ENCODE results near the gene CTSO. TPM values are rescaled to one million over a fixed set of nuclear protein-coding genes. Genes with fewer than 3 reads are reported as not detected.

The CTSO gene
- total and polyA plus RNA-seq, 7 experiments from 2014 or later, result 5.3 to 31.7 (median 13.7) TPM

DNA sequence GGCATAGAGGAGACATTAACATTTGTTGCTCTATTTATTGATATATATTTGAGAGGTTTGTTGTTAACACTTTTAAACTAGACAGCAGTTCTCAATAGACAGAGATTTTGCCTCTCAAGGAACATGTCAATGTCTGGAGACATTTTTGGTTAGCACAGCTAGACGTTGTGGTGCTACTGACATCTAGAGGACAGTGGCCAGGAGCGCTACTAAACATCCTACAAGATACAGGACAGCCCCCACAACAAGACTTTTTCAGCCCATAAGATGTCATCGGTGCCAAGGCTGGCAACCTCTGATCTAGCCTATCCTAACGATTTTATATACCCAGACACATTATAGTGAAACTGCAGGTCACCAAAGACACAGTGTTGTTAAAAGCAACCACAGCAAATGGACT is 18.4 kb upstream of the CTSO start:
- Mint-ChIP-seq H3K4me3 (no peak overlapping the region), H3K27me3 (peaks cover 0 to 34% (median 18%) of the 10 kb centered on the region in 5 donors), H3K27ac (no peak overlapping the region), H3K36me3 (no peaks in the 10 kb centered on the region), H3K4me1 (peaks cover 0 to 8% (median 0%) of the 10 kb centered on the region in 7 donors), H3K9me3 (no peaks in the 10 kb centered on the region)
- ChIA-PET POLR2A (interaction anchor here (0.6 kb wide), 1 partner anchor 1194 kb away, joined by 4 read pairs; no protein-coding TSS in a partner anchor), CTCF (no interaction called here)
- H3K9me3 ChIP-seq (ENCODE audit: control insufficient read depth in 2 of 3, low read length in 3 of 3), result no peaks in the 10 kb centered on the region
- DNase-seq, result no peak
- H3K4me3 ChIP-seq (ENCODE audit: low read length), result no peak overlapping the region
- no peak for ATAC-seq
- H3K4me1 ChIP-seq (ENCODE audit: control insufficient read depth in 2 of 2, insufficient read depth in 2 of 2, low read length in 2 of 2), result no peaks in the 10 kb centered on the region
- no peaks in the 10 kb centered on the region for H3K36me3 ChIP-seq (ENCODE audit: control insufficient read depth in 2 of 3, insufficient read depth in 3 of 3, low read length in 3 of 3)
- H3K27ac ChIP-seq (ENCODE audit: low read depth, low read length), result no peak overlapping the region
- H3K27me3 ChIP-seq (ENCODE audit: control insufficient read depth in 2 of 2, insufficient read depth in 2 of 2, low read length in 2 of 2), result no peaks in the 10 kb centered on the region
- intact Hi-C loops (cut with micrococcal nuclease), result no loop called here

DNA sequence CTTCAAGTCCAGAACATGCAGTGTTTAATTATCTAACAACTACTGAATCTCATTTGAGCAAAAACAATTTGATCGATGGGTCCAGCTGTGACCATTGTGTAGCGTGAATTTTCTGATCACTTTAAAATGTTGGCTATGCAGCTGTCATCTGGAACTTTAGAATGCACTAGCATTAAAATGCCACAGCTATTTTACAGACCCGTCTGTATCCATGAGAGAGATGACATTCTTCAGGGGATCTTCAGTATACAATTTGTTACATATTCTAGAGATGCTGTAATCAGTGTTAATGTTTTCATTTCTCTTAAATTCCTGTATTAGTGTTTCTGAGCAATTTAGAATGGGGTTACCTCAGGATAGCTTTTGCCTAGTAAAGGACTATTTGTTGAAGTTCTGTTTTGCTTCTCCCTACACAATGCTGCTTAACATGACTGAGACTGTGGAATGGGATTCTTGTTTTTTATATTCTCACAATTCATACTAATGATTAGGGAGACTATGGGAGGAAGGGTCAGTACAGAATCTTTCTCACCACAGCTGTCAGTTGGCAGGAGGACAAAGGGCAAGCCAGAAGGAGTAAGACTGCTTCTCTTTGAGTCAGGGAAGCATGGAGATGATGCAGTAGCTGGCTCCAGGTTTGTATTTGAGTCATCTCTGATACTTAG is 13.2 kb upstream of the CTSO start:
- Histone ChIP-seq H3K27me3 (ENCODE audit: control insufficient read depth in 2 of 2, insufficient read depth in 2 of 2, low read length in 2 of 2) (no peaks in the 10 kb centered on the region), H3K9me3 (ENCODE audit: control insufficient read depth in 2 of 3, low read length in 3 of 3) (no peaks in the 10 kb centered on the region), H3K27ac (ENCODE audit: low read depth, low read length) (no peak overlapping the region), H3K36me3 (ENCODE audit: control insufficient read depth in 2 of 3, insufficient read depth in 3 of 3, low read length in 3 of 3) (no peaks in the 10 kb centered on the region), H3K4me3 (ENCODE audit: low read length) (no peak overlapping the region), H3K4me1 (ENCODE audit: control insufficient read depth in 2 of 2, insufficient read depth in 2 of 2, low read length in 2 of 2) (no peaks in the 10 kb centered on the region)
- Mint-ChIP-seq H3K4me3 (no peak overlapping the region), H3K27ac (no peak overlapping the region), H3K9me3 (no peaks in the 10 kb centered on the region), H3K27me3 (peaks cover 0 to 17% (median 10%) of the 10 kb centered on the region in 5 donors), H3K4me1 (peaks cover 0 to 12% (median 9%) of the 10 kb centered on the region in 7 donors), H3K36me3 (no peaks in the 10 kb centered on the region)
- intact Hi-C loops (cut with micrococcal nuclease), result no loop called here
- no peak for DNase-seq
- ATAC-seq, result no peak
- ChIA-PET CTCF (no interaction called here), POLR2A (no interaction called here)

DNA sequence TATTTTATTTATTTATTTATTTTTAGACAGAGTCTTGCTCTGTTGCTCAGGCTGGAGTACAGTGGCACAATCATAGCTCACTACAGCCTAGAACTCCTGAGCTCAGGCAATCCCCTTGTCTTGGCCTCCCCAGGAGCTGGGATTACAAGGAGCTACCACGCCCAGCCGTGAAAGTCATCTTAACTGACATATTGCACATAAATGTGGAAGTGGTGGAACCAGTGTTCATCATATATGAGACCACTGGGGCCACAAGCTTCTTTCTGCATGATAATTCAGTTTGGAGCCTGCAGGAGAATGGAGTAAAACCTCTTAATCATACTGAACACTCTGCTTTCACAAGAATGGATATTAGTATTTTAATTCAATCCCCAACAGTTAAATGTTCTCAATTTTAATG is 12.5 kb upstream of the CTSO start:
- Mint-ChIP-seq H3K4me3 (no peak overlapping the region), H3K9me3 (no peaks in the 10 kb centered on the region), H3K27ac (no peak overlapping the region), H3K36me3 (no peaks in the 10 kb centered on the region), H3K27me3 (peaks cover 0 to 17% (median 10%) of the 10 kb centered on the region in 5 donors), H3K4me1 (peaks cover 0 to 12% (median 9%) of the 10 kb centered on the region in 7 donors)
- ATAC-seq (no peak), DNase-seq (no peak)
- Histone ChIP-seq H3K36me3 (ENCODE audit: control insufficient read depth in 2 of 3, insufficient read depth in 3 of 3, low read length in 3 of 3) (no peaks in the 10 kb centered on the region), H3K27ac (ENCODE audit: low read depth, low read length) (no peak overlapping the region), H3K27me3 (ENCODE audit: control insufficient read depth in 2 of 2, insufficient read depth in 2 of 2, low read length in 2 of 2) (no peaks in the 10 kb centered on the region), H3K4me3 (ENCODE audit: low read length) (no peak overlapping the region), H3K9me3 (ENCODE audit: control insufficient read depth in 2 of 3, low read length in 3 of 3) (no peaks in the 10 kb centered on the region), H3K4me1 (ENCODE audit: control insufficient read depth in 2 of 2, insufficient read depth in 2 of 2, low read length in 2 of 2) (no peaks in the 10 kb centered on the region)
- intact Hi-C loops (cut with micrococcal nuclease), result no loop called here
- CTCF ChIA-PET, result no interaction called here
- POLR2A ChIA-PET, result no interaction called here

DNA sequence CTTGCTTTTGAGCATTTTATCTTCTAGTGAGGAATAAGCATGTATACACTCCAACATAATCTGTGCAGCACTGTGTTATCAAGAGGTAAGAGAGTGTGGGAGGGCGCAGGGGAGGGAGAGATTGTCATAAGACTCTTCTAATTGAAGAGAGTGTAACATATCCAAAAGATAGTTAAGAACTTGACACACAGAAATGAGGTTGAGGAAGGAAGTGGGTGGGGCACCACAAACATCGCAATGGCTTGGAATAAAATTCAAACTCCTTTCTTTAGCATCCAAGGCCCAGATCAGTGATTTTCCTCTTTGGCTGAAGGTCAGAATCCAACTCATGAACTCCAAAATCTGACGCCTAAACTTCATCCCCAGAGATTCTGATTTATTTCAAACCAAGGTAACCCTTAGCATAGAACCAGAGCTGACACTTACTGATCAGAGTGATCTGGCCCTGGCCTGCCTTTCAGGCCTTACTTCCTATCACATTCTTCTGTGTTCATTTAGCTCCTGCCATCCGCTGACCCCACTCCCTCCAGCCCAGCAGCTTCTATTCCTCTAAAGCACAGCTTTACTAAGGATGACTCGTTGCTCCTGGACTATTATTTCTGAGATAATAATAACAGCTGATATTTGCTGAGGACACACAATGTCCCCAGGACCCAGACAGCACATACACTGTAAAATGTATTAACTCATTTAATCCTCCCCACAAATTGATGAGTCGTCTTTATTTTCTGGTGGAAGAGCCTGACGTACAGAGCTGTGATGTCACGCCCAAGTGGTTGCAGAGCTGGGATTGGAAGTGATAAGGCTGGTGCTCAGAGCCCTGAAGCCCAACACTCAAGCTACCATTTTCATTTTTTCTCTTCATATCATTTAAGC is 10.6 kb upstream of the CTSO start:
- H3K9me3 ChIP-seq (ENCODE audit: control insufficient read depth in 2 of 3, low read length in 3 of 3), result no peaks in the 10 kb centered on the region
- no peaks in the 10 kb centered on the region for H3K36me3 ChIP-seq (ENCODE audit: control insufficient read depth in 2 of 3, insufficient read depth in 3 of 3, low read length in 3 of 3)

DNA sequence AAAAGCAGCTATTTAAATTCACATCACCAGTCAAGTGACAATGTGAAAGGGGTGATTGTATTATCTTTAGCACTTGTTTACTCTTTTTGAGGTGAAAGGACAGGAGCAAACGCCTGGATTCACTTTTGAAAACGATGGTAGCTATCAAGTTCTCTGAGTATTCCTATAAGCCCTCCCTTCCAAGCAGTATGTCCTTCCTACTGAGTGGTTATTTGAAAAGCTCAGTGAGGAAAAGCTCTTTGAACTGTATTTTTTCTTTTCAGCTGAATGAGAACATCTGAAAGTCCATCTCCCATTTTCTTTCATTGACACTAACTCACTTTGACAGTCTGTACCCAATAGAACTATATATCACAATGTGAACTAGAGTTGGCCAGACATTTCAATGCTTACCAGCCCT is 9.1 kb upstream of the CTSO start:
- ATAC-seq, result no peak
- no peak overlapping the region for H3K4me3 Mint-ChIP-seq
- H3K27ac ChIP-seq (ENCODE audit: low read depth, low read length), result no peak overlapping the region
- ChIA-PET CTCF (no interaction called here), POLR2A (no interaction called here)
- DNase-seq, result no peak
- H3K9me3 ChIP-seq (ENCODE audit: control insufficient read depth in 2 of 3, low read length in 3 of 3), result no peaks in the 10 kb centered on the region
- H3K27me3 Mint-ChIP-seq, result peaks cover 0 to 23% (median 14%) of the 10 kb centered on the region in 5 donors
- no peaks in the 10 kb centered on the region for H3K36me3 Mint-ChIP-seq
- no peak overlapping the region for H3K27ac Mint-ChIP-seq
- no peaks in the 10 kb centered on the region for H3K9me3 Mint-ChIP-seq
- no peaks in the 10 kb centered on the region for H3K27me3 ChIP-seq (ENCODE audit: control insufficient read depth in 2 of 2, insufficient read depth in 2 of 2, low read length in 2 of 2)
- no peaks in the 10 kb centered on the region for H3K36me3 ChIP-seq (ENCODE audit: control insufficient read depth in 2 of 3, insufficient read depth in 3 of 3, low read length in 3 of 3)
- H3K4me3 ChIP-seq (ENCODE audit: low read length), result no peak overlapping the region
- no peaks in the 10 kb centered on the region for H3K4me1 ChIP-seq (ENCODE audit: control insufficient read depth in 2 of 2, insufficient read depth in 2 of 2, low read length in 2 of 2)
- intact Hi-C loops (cut with micrococcal nuclease), result no loop called here
- peaks cover 0 to 12% (median 9%) of the 10 kb centered on the region in 7 donors for H3K4me1 Mint-ChIP-seq

More for the DNA sequence above, 10.6 kb upstream of the CTSO start:
- ChIA-PET CTCF (no interaction called here), POLR2A (no interaction called here)
- Mint-ChIP-seq H3K36me3 (no peaks in the 10 kb centered on the region), H3K27me3 (peaks cover 0 to 15% (median 7%) of the 10 kb centered on the region in 5 donors), H3K4me1 (peaks cover 0 to 12% (median 9%) of the 10 kb centered on the region in 7 donors), H3K27ac (peak overlapping the region in 2 of 9 donors; percentile 7 to 9), H3K9me3 (no peaks in the 10 kb centered on the region), H3K4me3 (no peak overlapping the region)
- no peaks in the 10 kb centered on the region for H3K27me3 ChIP-seq (ENCODE audit: control insufficient read depth in 2 of 2, insufficient read depth in 2 of 2, low read length in 2 of 2)
- intact Hi-C loops (cut with micrococcal nuclease), result no loop called here
- DNase-seq, result no peak
- no peak overlapping the region for H3K4me3 ChIP-seq (ENCODE audit: low read length)
- no peaks in the 10 kb centered on the region for H3K4me1 ChIP-seq (ENCODE audit: control insufficient read depth in 2 of 2, insufficient read depth in 2 of 2, low read length in 2 of 2)
- no peak for ATAC-seq
- no peak overlapping the region for H3K27ac ChIP-seq (ENCODE audit: low read depth, low read length)

DNA sequence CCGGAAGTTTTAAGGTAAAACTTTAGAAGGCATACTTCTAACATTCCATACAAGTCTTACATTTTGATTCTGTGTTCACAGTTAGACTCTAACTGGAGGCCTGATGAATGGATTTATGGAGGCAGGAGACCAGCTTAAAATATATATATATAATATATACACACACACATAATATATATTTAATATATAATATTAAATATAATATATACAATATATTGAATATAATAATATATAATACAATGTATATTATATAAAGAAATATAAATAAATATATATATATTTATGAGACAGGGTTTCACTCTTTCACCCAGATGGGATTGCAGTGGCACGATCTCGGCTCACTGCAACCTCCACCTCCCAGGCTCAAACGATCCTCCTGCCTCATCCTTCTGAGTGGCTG is 7.9 kb upstream of the CTSO start:
- H3K4me1 Mint-ChIP-seq, result peaks cover 0 to 12% (median 9%) of the 10 kb centered on the region in 7 donors
- ChIA-PET CTCF (no interaction called here), POLR2A (no interaction called here)
- peaks cover 0 to 1% (median 0%) of the 10 kb centered on the region in 11 donors for H3K9me3 Mint-ChIP-seq
- no peak overlapping the region for H3K4me3 Mint-ChIP-seq
- DNase-seq (no peak), ATAC-seq (no peak)
- no peaks in the 10 kb centered on the region for H3K36me3 Mint-ChIP-seq
- peaks cover 0 to 25% (median 17%) of the 10 kb centered on the region in 5 donors for H3K27me3 Mint-ChIP-seq
- no peaks in the 10 kb centered on the region for H3K27me3 ChIP-seq (ENCODE audit: control insufficient read depth in 2 of 2, insufficient read depth in 2 of 2, low read length in 2 of 2)
- no peak overlapping the region for H3K27ac Mint-ChIP-seq
- no peak overlapping the region for H3K27ac ChIP-seq (ENCODE audit: low read depth, low read length)
- H3K4me3 ChIP-seq (ENCODE audit: low read length), result no peak overlapping the region
- intact Hi-C loops (cut with micrococcal nuclease), result no loop called here
- H3K36me3 ChIP-seq (ENCODE audit: control insufficient read depth in 2 of 3, insufficient read depth in 3 of 3, low read length in 3 of 3), result no peaks in the 10 kb centered on the region
- no peaks in the 10 kb centered on the region for H3K9me3 ChIP-seq (ENCODE audit: control insufficient read depth in 2 of 3, low read length in 3 of 3)
- H3K4me1 ChIP-seq (ENCODE audit: control insufficient read depth in 2 of 2, insufficient read depth in 2 of 2, low read length in 2 of 2), result no peaks in the 10 kb centered on the region

Data from naive thymus-derived CD4-positive, alpha-beta T cell (primary cell).